Liver (tissue), 3 donors: Measurements from ENCODE around the gene NR2E1.

Experiments used
- ATF3 ChIP-seq: IDR thresholded peaks from 2 replicates; pipeline ENCODE4 v1.6.1; 2016; ENCODE audit warnings: antibody characterized with exemption
- CTCF ChIP-seq: fragments of 150-350 bp; IDR thresholded peaks from 2 replicates; pipeline ENCODE4 v1.5.1; 2017; ENCODE audit warnings: improper control_type of control experiment, low read depth, low read length; ENCODE audit not compliant: missing input control
- EGR1 ChIP-seq, 2 donors: IDR thresholded peaks; 2 replicates each; pipeline ENCODE4 v1.6.1; 2016 to 2018; ENCODE audit warnings: antibody characterized with exemption in 2 of 2, low read depth in 2 of 2
- GABPA ChIP-seq, 2 donors: IDR thresholded peaks in 1 of 2; conservative IDR thresholded peaks in 1 of 2; 2 replicates each; pipeline ENCODE4 v1.6.1; 2016; ENCODE audit warnings: antibody characterized with exemption in 2 of 2, mild to moderate bottlenecking in 1 of 2, moderate library complexity in 1 of 2
- MAX ChIP-seq: IDR thresholded peaks from 2 replicates; pipeline ENCODE4 v1.6.1; 2016; ENCODE audit warnings: antibody characterized with exemption
- RAD21 ChIP-seq, 2 donors: IDR thresholded peaks; 2 replicates each; pipeline ENCODE4 v1.6.1; 2016; ENCODE audit warnings: antibody characterized with exemption in 2 of 2, mild to moderate bottlenecking in 2 of 2
- REST ChIP-seq: IDR thresholded peaks from 2 replicates; pipeline ENCODE4 v1.6.1; 2016; ENCODE audit warnings: antibody characterized with exemption, mild to moderate bottlenecking
- RXRA ChIP-seq, 2 donors: IDR thresholded peaks; 2 replicates each; pipeline ENCODE4 v1.6.1; 2017 to 2018; ENCODE audit warnings: antibody characterized with exemption in 2 of 2, mild to moderate bottlenecking in 1 of 2
- TAF1 ChIP-seq: conservative IDR thresholded peaks from 2 replicates; pipeline ENCODE4 v1.6.1; 2016; ENCODE audit warnings: antibody characterized with exemption, mild to moderate bottlenecking
- ZBTB33 ChIP-seq: IDR thresholded peaks from 2 replicates; pipeline ENCODE4 v1.6.1; 2016; ENCODE audit warnings: antibody characterized with exemption
- donor health status: healthy.
- donor health status: healthy.

GRCh38 chr6:108194503-108194902 lies 28.7 kb downstream of the NR2E1 start:
- no peak for TF ChIP-seq CTCF
- no peak for TF ChIP-seq ATF3
- TF ChIP-seq TAF1 = no peak
- TF ChIP-seq EGR1 (IDR thresholded peaks at IDR 0.05; ENCODE audit: low read depth in 2 of 2) = no peak
- no peak for TF ChIP-seq ZBTB33
- TF ChIP-seq RAD21 (IDR thresholded peaks at IDR 0.05) = no peak
- no peak for TF ChIP-seq MAX
- TF ChIP-seq REST = no peak
- TF ChIP-seq RXRA (IDR thresholded peaks at IDR 0.05) = no peak
- no peak for TF ChIP-seq GABPA (IDR thresholded peaks at IDR 0.05 in 1 of 2, conservative IDR thresholded peaks at IDR 0.05 in 1 of 2)
